IPS-18a (cell line): ENCODE results near the gene RBMXL3.

ENCODE experiments used
- H3K27ac ChIP-seq: one replicate; pipeline ENCODE4 v1.5.1; 2013; ENCODE audit warnings: low read length
- H3K27me3 ChIP-seq: one replicate; pipeline ENCODE4 v1.6.1; 2013; ENCODE audit warnings: mild to moderate bottlenecking, low read length; ENCODE audit not compliant: control insufficient read depth, insufficient read depth
- H3K36me3 ChIP-seq: one replicate; pipeline ENCODE4 v1.6.1; 2013; ENCODE audit warnings: low read depth, low read length; ENCODE audit not compliant: control insufficient read depth
- H3K4me1 ChIP-seq: one replicate; pipeline ENCODE4 v1.6.1; 2013; ENCODE audit warnings: low read depth, low read length; ENCODE audit not compliant: control insufficient read depth
- H3K4me3 ChIP-seq: one replicate; pipeline ENCODE4 v1.5.1; 2013; ENCODE audit warnings: low read length
- H3K9ac ChIP-seq: one replicate; pipeline ENCODE4 v1.6.1; 2013; ENCODE audit warnings: mild to moderate bottlenecking, low read length, moderate library complexity
- H3K9me3 ChIP-seq: one replicate; pipeline ENCODE4 v1.6.1; 2013; ENCODE audit warnings: low read depth, low read length; ENCODE audit not compliant: control insufficient read depth

RBMXL3 gene

DNA sequence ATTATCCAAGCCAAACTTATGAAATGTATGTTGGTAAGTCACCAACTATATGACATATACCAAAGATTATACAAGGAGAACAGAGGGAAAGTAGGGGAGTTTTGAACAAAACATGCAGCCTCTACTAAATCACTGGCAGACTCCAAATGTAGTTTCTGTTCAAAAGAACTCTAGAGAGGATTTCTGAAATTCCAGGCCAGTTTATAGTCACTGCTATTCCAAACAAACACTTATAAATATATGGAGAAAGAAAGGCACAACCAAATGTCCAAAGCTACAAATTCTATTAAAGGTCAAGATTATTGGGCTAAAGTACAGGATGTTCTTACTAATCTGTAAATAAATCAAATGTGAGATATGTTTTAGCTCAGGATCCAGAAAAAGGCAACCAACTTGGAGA lies 47.4 kb downstream of the RBMXL3 start:
- H3K9me3 ChIP-seq = no peaks in the 10 kb centered on the region
- peaks cover 7% of the 10 kb centered on the region for H3K27me3 ChIP-seq
- H3K4me3 ChIP-seq = no peak overlapping the region
- H3K4me1 ChIP-seq = peaks cover 17% of the 10 kb centered on the region
- no peak overlapping the region for H3K9ac ChIP-seq
- no peak overlapping the region for H3K27ac ChIP-seq
- H3K36me3 ChIP-seq = no peaks in the 10 kb centered on the region

DNA sequence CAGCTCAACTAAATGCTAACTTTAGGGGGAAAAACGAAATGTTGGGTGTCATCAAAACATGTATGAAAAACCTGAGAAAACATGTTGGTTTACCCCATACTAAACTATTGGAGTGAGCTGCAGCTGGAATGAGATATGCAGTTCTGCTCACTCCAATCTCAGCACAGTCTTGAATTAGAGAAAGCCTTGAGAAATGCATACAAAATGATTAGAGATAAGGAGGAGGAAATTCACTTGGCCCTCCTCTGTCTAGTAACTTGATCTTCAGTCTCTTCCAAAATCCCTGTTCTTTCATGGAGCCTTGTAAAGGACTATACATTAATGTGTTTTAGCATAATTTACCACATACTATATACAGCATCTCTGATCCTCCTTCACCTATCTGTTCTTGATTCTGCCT lies 47.8 kb downstream of the RBMXL3 start:
- Histone ChIP-seq H3K4me3 (no peak overlapping the region), H3K27ac (no peak overlapping the region), H3K4me1 (peaks cover 14% of the 10 kb centered on the region), H3K27me3 (peaks cover 7% of the 10 kb centered on the region), H3K36me3 (no peaks in the 10 kb centered on the region), H3K9me3 (no peaks in the 10 kb centered on the region), H3K9ac (no peak overlapping the region)
